Measurements from ENCODE around the gene IGSF22.
"Not testable (repeated sequence)": the region's sequence is repeated elsewhere in the genome, so short reads cannot be mapped to it uniquely, and the experiment has no call there.

Gene IGSF22

GRCh38 chr11:18669219-18669596 lies 56.8 kb downstream of the IGSF22 start:
- no peaks in the 10 kb centered on the region for H3K36me3 ChIP-seq (ENCODE audit: insufficient read depth, low read length)
- no peaks in the 10 kb centered on the region for H3K9me3 ChIP-seq (ENCODE audit: control insufficient read depth, insufficient read depth, low read length)
- H3K9ac ChIP-seq (ENCODE audit: low read depth, low read length), result no peak overlapping the region; the same call in 1 of the 2 replicates
- peaks cover 11% of the 10 kb centered on the region for H3K4me1 ChIP-seq (ENCODE audit: insufficient read depth, low read length)

- Histone ChIP-seq H3K9ac (ENCODE audit: low read depth, low read length) (no peak overlapping the region), H3K9me3 (ENCODE audit: control insufficient read depth, insufficient read depth, low read length) (no peaks in the 10 kb centered on the region), H3K4me1 (ENCODE audit: insufficient read depth, low read length) (peaks cover 11% of the 10 kb centered on the region)
These were observed 57.9 kb downstream of the IGSF22 start for GRCh38 chr11:18668131-18668530.

GRCh38 chr11:18665353-18665872 lies 60.6 kb downstream of the IGSF22 start:
- H3K9ac ChIP-seq (ENCODE audit: low read depth, low read length), result not testable (repeated sequence)

More at GRCh38 chr11:18668131-18668530, 57.9 kb downstream of the IGSF22 start:
- H3K36me3 ChIP-seq (ENCODE audit: insufficient read depth, low read length), result no peaks in the 10 kb centered on the region

GRCh38 chr11:18657673-18658072 lies 68.3 kb downstream of the IGSF22 start:
- H3K36me3 ChIP-seq (ENCODE audit: insufficient read depth, low read length), result no peaks in the 10 kb centered on the region
- no peaks in the 10 kb centered on the region for H3K4me1 ChIP-seq (ENCODE audit: insufficient read depth, low read length)
- H3K9ac ChIP-seq (ENCODE audit: low read depth, low read length), result no peak overlapping the region
- no peaks in the 10 kb centered on the region for H3K9me3 ChIP-seq (ENCODE audit: control insufficient read depth, insufficient read depth, low read length)

More at GRCh38 chr11:18665353-18665872, 60.6 kb downstream of the IGSF22 start:
- not testable (repeated sequence) for H3K36me3 ChIP-seq (ENCODE audit: insufficient read depth, low read length); H3K9me3 ChIP-seq (ENCODE audit: control insufficient read depth, insufficient read depth, low read length)
- peaks cover 11% of the 10 kb centered on the region for H3K4me1 ChIP-seq (ENCODE audit: insufficient read depth, low read length)
